Upper lobe of left lung (tissue), 6 donors: ENCODE data around the gene SPOCD1. TPM values are rescaled to one million over a fixed set of nuclear protein-coding genes. Genes with fewer than 3 reads are reported as not detected.

Experiments
- ATAC-seq, 2 donors: fragments of 200-7000 bp; cut with Tn5 transposase; one replicate each; pipeline ENCODE4 v1.9.1; 2022; ENCODE audit warnings: mild to moderate bottlenecking in 2 of 2, moderate library complexity in 2 of 2; ENCODE audit not compliant: low FRiP score in 2 of 2
- DNase-seq, 2 donors: peaks; one replicate each; pipeline ENCODE4 v3.0.0-alpha.2; 2019 to 2020
- H3K27ac ChIP-seq, 4 donors: fragments of 200-600 bp; sonication (generic); one replicate each; pipeline ENCODE4 v1.5.1; 2016 to 2019
- H3K27me3 ChIP-seq, 4 donors: fragments of 200-600 bp; sonication (generic); one replicate each; pipeline ENCODE4 v1.5.1; 2017 to 2019
- H3K36me3 ChIP-seq, 4 donors: fragments of 200-600 bp; sonication (generic); one replicate each; pipeline ENCODE4 v1.5.1; 2016 to 2019
- H3K4me1 ChIP-seq, 4 donors: fragments of 200-600 bp; sonication (generic); one replicate each; pipeline ENCODE4 v1.5.1; 2018 to 2019
- H3K4me3 ChIP-seq, 4 donors: fragments of 200-600 bp; sonication (generic); one replicate each; pipeline ENCODE4 v1.5.1; 2017 to 2019; ENCODE audit warnings: mild to moderate bottlenecking in 2 of 4, moderate library complexity in 1 of 4
- H3K9me3 ChIP-seq, 4 donors: fragments of 200-600 bp; sonication (generic); one replicate each; pipeline ENCODE4 v1.5.1; 2018 to 2019
- EP300 ChIP-seq, 4 donors: sonication (generic); formaldehyde crosslinking; IDR thresholded peaks; one replicate each; pipeline ENCODE4 v1.5.1; 2017; ENCODE audit warnings: antibody characterized with exemption in 4 of 4, control low read depth in 2 of 4
- POLR2A ChIP-seq, 4 donors: fragments of 450-650 bp; IDR thresholded peaks; one replicate each; pipeline ENCODE4 v1.5.1; 2016 to 2017; ENCODE audit warnings: antibody characterized with exemption in 4 of 4, mild to moderate bottlenecking in 2 of 4
- POLR2AphosphoS5 ChIP-seq, 2 donors: sonication (generic); formaldehyde crosslinking; IDR thresholded peaks; one replicate each; pipeline ENCODE4 v1.5.1; 2017; ENCODE audit warnings: antibody characterized with exemption in 2 of 2
- WGBS, 2 donors: methylation state at CpG; one replicate each; pipeline ENCODE4 v1.1.5; 2017 to 2018; 5-methylcytosine and 5-hydroxymethylcytosine counted together
- total RNA-seq, 6 donors: library from RNA; depleted of rRNA in 4 of 6; stranded (reverse); fragments of >200 nt in 4 of 6; gene quantifications; one replicate each; pipeline versions ENCODE4 v1.1.0 to v1.2.1, GENCODE V29; 2016 to 2021
- TF ChIP-seq, protein P1 (sequence below), 6 experiments: fragments of 450-650 bp in 4 of 6; fragments of 200-600 bp in 2 of 6; sonication (generic) in 2 of 6; IDR thresholded peaks; one replicate each; pipeline ENCODE4 v1.5.1; 2016 to 2019; ENCODE audit warnings: antibody characterized with exemption in 6 of 6
- donor health status: DM: no; HTN: no; CAD: no; lungs with moderate emphysema.
- donor health status: DM: no; HTN: yes; CAD: no; lungs with severe emphysema.

Gene SPOCD1
- total RNA-seq, 6 donors from 2014 or later, result 7.3 to 63.3 (median 10.4) TPM

DNA sequence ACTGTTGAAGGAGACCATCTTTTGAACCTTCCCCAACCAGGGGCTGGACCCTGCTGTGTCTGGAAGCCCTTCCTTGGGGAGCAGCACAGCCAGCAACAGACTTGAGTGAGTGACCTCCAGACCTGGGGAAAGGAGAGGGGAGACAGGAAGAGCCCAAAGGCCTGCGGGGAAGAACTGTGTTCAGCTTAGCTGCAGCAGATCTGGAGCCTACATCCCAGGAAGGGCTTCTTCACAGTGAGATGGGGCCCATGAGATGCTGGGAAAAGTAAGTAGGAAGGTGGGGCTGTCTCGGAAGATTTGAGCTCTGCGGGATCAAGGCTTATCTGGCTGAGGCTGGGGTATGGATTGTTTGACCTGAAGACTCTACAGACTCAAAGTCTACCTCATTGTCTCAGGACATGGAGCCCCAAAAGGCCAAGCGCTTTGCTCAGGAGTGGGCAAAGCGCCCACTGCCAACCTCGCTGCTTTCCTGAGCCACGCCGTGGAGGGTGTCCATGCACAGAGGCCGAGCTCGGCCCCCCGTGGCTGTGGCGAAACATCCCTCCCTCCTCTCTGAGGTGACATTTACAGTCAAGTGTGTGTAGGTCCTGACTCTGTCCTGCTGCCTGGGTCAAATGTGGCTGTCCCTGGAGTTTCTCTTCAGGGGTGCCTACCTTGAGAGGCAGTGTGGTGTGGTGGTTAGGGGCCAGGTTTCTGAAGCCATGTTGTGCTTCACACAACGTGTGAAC, 24.5 kb downstream of the SPOCD1 start:
- Histone ChIP-seq H3K4me1 (peaks cover 5 to 10% (median 7%) of the 10 kb centered on the region in 4 donors), H3K27ac (no peak overlapping the region), H3K9me3 (no peaks in the 10 kb centered on the region), H3K27me3 (no peaks in the 10 kb centered on the region), H3K4me3 (no peak overlapping the region), H3K36me3 (no peaks in the 10 kb centered on the region)
- DNase-seq (peak; percentile 7 to 58), ATAC-seq (no peak)
- TF ChIP-seq, protein P1, sequence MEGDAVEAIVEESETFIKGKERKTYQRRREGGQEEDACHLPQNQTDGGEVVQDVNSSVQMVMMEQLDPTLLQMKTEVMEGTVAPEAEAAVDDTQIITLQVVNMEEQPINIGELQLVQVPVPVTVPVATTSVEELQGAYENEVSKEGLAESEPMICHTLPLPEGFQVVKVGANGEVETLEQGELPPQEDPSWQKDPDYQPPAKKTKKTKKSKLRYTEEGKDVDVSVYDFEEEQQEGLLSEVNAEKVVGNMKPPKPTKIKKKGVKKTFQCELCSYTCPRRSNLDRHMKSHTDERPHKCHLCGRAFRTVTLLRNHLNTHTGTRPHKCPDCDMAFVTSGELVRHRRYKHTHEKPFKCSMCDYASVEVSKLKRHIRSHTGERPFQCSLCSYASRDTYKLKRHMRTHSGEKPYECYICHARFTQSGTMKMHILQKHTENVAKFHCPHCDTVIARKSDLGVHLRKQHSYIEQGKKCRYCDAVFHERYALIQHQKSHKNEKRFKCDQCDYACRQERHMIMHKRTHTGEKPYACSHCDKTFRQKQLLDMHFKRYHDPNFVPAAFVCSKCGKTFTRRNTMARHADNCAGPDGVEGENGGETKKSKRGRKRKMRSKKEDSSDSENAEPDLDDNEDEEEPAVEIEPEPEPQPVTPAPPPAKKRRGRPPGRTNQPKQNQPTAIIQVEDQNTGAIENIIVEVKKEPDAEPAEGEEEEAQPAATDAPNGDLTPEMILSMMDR (IDR thresholded peaks at IDR 0.05), result no peak
- TF ChIP-seq EP300 (IDR thresholded peaks at IDR 0.05) (no peak), POLR2AphosphoS5 (IDR thresholded peaks at IDR 0.05) (no peak), POLR2A (IDR thresholded peaks at IDR 0.05) (no peak)
- 81 to 83% methylated on average over 13 of the region's 13 CpGs for WGBS, 2 donors

DNA sequence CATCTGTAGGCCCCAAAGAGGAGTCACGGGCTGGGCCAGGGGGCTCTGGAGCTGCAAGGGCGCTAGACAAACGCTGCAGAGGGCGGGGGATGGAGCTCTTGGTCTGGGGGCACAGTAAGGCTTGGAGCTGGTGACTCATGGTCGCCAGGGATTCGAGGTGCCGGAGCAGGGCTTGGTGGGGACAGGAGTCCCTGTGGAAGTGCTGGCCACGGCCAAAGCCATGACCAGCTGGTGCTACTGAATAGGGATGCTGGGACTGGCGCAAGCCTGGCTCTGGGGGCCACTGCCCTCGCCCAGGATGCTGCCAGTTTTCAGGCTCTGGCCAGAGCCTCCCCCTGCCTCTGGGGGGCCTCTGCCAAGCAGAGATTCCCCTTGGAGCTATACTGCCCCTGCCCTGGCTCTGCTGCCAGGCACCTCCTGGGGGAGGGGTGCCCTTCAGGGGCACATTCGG, 25.2 kb downstream of the SPOCD1 start:
- ATAC-seq (no peak), DNase-seq (peak in 1 of 2 donors; percentile 58)
- Histone ChIP-seq H3K36me3 (no peaks in the 10 kb centered on the region), H3K4me3 (no peak overlapping the region), H3K9me3 (no peaks in the 10 kb centered on the region), H3K27me3 (no peaks in the 10 kb centered on the region), H3K27ac (no peak overlapping the region), H3K4me1 (peaks cover 5 to 10% (median 7%) of the 10 kb centered on the region in 4 donors)
- TF ChIP-seq POLR2A (IDR thresholded peaks at IDR 0.05), result no peak
- TF ChIP-seq, protein P1 (IDR thresholded peaks at IDR 0.05), result no peak
- no peak for TF ChIP-seq POLR2AphosphoS5 (IDR thresholded peaks at IDR 0.05)
- TF ChIP-seq EP300 (IDR thresholded peaks at IDR 0.05), result no peak
- 82 to 87% methylated on average over 8 to 11 of the region's 11 CpGs for WGBS, 2 donors

DNA sequence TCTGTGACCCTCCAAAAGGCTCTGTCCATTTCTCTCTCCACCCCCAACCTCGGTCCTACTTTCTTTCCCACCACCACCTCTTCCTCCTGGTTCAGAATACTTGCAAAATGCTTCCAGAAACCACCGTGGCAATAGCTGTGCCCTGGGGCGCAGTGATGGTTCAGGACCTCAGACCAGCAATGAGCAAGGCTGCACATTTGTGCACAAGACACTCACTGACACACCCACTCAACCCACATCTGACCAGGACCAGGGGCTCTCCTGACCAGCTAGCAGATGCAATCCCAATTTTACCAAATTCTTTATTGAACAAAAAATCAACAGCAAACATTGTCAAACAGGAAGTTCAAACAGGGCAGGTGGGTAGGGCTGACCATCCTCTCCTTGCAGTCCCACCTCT, 25.7 kb downstream of the SPOCD1 start:
- Histone ChIP-seq H3K36me3 (no peaks in the 10 kb centered on the region), H3K4me1 (peaks cover 5 to 10% (median 7%) of the 10 kb centered on the region in 4 donors), H3K4me3 (no peak overlapping the region), H3K9me3 (no peaks in the 10 kb centered on the region), H3K27ac (no peak overlapping the region), H3K27me3 (no peaks in the 10 kb centered on the region)
- TF ChIP-seq EP300 (IDR thresholded peaks at IDR 0.05) (no peak), POLR2AphosphoS5 (IDR thresholded peaks at IDR 0.05) (no peak), POLR2A (IDR thresholded peaks at IDR 0.05) (no peak)
- TF ChIP-seq, protein P1 (IDR thresholded peaks at IDR 0.05), result no peak
- ATAC-seq, result no peak
- no peak for DNase-seq
- WGBS, 2 donors, result 73 to 78% methylated on average over 3 of the region's 3 CpGs

DNA sequence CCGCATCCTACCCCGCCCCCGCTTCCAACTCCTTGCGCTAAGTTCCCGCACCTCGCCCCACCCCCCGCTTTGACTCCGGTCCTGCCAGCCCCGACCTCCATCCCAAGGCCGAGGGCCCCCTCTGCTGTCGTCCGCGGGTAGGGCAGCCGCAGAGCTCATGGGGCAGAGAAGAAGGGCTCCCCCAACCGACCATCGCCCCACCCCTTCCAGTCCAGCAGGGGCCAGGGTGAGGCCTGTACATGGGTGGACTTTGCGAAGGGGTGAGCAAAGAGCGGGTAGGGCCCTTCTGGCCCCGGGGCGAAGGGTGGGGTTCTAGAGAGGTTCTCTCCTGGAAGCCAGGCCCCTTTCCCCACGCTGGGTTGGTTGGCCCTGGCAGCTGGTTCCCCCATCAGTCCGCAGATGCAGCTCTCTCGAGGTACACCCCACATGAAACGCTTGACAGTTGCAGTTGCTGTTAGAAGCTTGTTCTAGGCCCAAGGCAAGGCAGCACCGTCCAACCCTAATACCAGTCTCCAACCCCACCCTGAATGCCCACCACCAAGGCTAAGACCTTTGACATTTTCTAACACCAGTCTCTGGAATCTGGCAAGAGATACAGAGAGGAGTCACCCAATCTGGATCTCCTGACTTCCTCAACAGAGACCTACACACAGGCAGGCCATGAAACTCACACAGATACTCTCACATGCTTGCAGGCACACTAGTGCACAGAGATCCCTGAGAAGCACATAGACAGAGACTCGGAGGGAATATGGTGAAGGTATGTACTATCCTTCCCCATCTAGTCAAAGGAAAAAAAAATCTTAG, 26.4 kb downstream of the SPOCD1 start:
- Histone ChIP-seq H3K9me3 (no peaks in the 10 kb centered on the region), H3K4me1 (peaks cover 5 to 10% (median 7%) of the 10 kb centered on the region in 4 donors), H3K4me3 (peak overlapping the region; percentile 55 to 69 (median 62)), H3K27ac (peak overlapping the region; percentile 79 to 88 (median 85)), H3K36me3 (no peaks in the 10 kb centered on the region), H3K27me3 (no peaks in the 10 kb centered on the region)
- WGBS, 2 donors, result 16 to 35% methylated on average over 8 to 25 of the region's 26 CpGs
- TF ChIP-seq, protein P1 (IDR thresholded peaks at IDR 0.05), result peak; percentile 92 to 98 (median 96)
- TF ChIP-seq POLR2AphosphoS5 (IDR thresholded peaks at IDR 0.05), result no peak
- DNase-seq (peak; percentile 94 to 100), ATAC-seq (peak; percentile 93 to 95)
